Astrocyte (in vitro differentiated cells and primary cell): ENCODE measurements around the gene OSBPL3. TPM values are rescaled to one million over a fixed set of nuclear protein-coding genes. Genes with fewer than 3 reads are reported as not detected.

Experiments
- DNase-seq: peaks from one replicate; pipeline ENCODE4 v3.0.0-alpha.2; 2010; ENCODE audit warnings: low read depth
- FAIRE-seq: peaks from 2 replicates; lab custom pipeline; 2011; peaks lifted over from hg19 to GRCh38; lab: Jason Lieb, UNC
- H2AFZ ChIP-seq: 2 replicates; pipeline ENCODE4 v1.6.0; 2012; ENCODE audit warnings: low read depth, low read length, inconsistent platforms
- H3K27ac ChIP-seq: 2 replicates; pipeline ENCODE4 v1.5.1; 2011; ENCODE audit warnings: low read depth, low read length, inconsistent platforms
- H3K27me3 ChIP-seq: 2 replicates; pipeline ENCODE4 v1.6.0; 2011; ENCODE audit warnings: low read length, inconsistent platforms; ENCODE audit not compliant: insufficient read depth
- H3K36me3 ChIP-seq: 2 replicates; pipeline ENCODE4 v1.5.1; 2011; ENCODE audit warnings: low read length, inconsistent platforms; ENCODE audit not compliant: insufficient read depth
- H3K4me1 ChIP-seq: 2 replicates; pipeline ENCODE4 v1.5.1; 2011; ENCODE audit warnings: low read length, inconsistent platforms; ENCODE audit not compliant: insufficient read depth
- H3K4me2 ChIP-seq: 2 replicates; pipeline ENCODE4 v1.6.0; 2012; ENCODE audit warnings: low read length, inconsistent platforms
- H3K4me3 ChIP-seq: 2 replicates; pipeline ENCODE4 v1.5.1; 2011; ENCODE audit warnings: low read depth, mild to moderate bottlenecking, low read length, inconsistent platforms; ENCODE audit not compliant: insufficient read depth
- H3K79me2 ChIP-seq: 2 replicates; pipeline ENCODE4 v1.6.0; 2012; ENCODE audit warnings: mild to moderate bottlenecking, low read length, inconsistent platforms; ENCODE audit not compliant: insufficient read depth
- H3K9ac ChIP-seq: 2 replicates; pipeline ENCODE4 v1.6.0; 2012; ENCODE audit warnings: mild to moderate bottlenecking, low read length, inconsistent platforms
- H3K9me3 ChIP-seq: 2 replicates; pipeline ENCODE4 v1.5.1; 2012; ENCODE audit warnings: low read depth, mild to moderate bottlenecking, low read length, inconsistent platforms; ENCODE audit not compliant: insufficient read depth
- H4K20me1 ChIP-seq: 2 replicates; pipeline ENCODE4 v1.6.0; 2012; ENCODE audit warnings: low read length, inconsistent platforms; ENCODE audit not compliant: insufficient read depth
- H3K27ac Mint-ChIP-seq: one replicate; pipeline ENCODE4 v1.8.0; 2021; ENCODE audit warnings: mild to moderate bottlenecking, mixed read lengths; ENCODE audit not compliant: unreplicated experiment
- H3K27me3 Mint-ChIP-seq: one replicate; pipeline ENCODE4 v1.8.0; 2021; ENCODE audit warnings: low read depth, mixed read lengths; ENCODE audit not compliant: unreplicated experiment
- H3K36me3 Mint-ChIP-seq: one replicate; pipeline ENCODE4 v1.8.0; 2021; ENCODE audit warnings: low read depth, mixed read lengths; ENCODE audit not compliant: unreplicated experiment
- H3K4me1 Mint-ChIP-seq: one replicate; pipeline ENCODE4 v1.8.0; 2021; ENCODE audit warnings: low read depth, mixed read lengths; ENCODE audit not compliant: unreplicated experiment
- H3K4me3 Mint-ChIP-seq: one replicate; pipeline ENCODE4 v1.8.0; 2021; ENCODE audit warnings: mild to moderate bottlenecking, moderate library complexity, mixed read lengths; ENCODE audit not compliant: unreplicated experiment
- H3K9me3 Mint-ChIP-seq: one replicate; pipeline ENCODE4 v1.8.0; 2021; ENCODE audit warnings: mild to moderate bottlenecking, mixed read lengths; ENCODE audit not compliant: unreplicated experiment
- EZH2 ChIP-seq: IDR thresholded peaks from 2 replicates; pipeline ENCODE4 v1.6.1; 2012; ENCODE audit warnings: mild to moderate bottlenecking, low read length, inconsistent platforms; ENCODE audit not compliant: insufficient read depth
- total RNA-seq: library from RNA; stranded (reverse); gene quantifications from 2 replicates; pipeline ENCODE4 v1.2.1, GENCODE V29; 2021
- TF ChIP-seq, protein P1 (sequence below): IDR thresholded peaks from 2 replicates; pipeline ENCODE4 v1.5.1; 2011; ENCODE audit warnings: low read depth, mild to moderate bottlenecking, inconsistent platforms, low read length, moderate library complexity; ENCODE audit not compliant: insufficient read depth

The OSBPL3 gene
- total RNA-seq, 1 donor from 2014 or later = 62.9 TPM

GRCh38 chr7:24920451-24921361, 59.3 kb downstream of the OSBPL3 start:
- H3K4me3 ChIP-seq = no peak overlapping the region
- H3K9me3 ChIP-seq = no peaks in the 10 kb centered on the region
- H3K79me2 ChIP-seq = peaks cover 97% of the 10 kb centered on the region
- H3K4me2 ChIP-seq = no peak overlapping the region
- Mint-ChIP-seq H3K27me3 (no peaks in the 10 kb centered on the region), H3K4me1 (peaks cover 61% of the 10 kb centered on the region), H3K36me3 (peaks cover 3% of the 10 kb centered on the region), H3K9me3 (no peaks in the 10 kb centered on the region), H3K27ac (no peak overlapping the region), H3K4me3 (no peak overlapping the region)
- no peak overlapping the region for H3K27ac ChIP-seq
- no peaks in the 10 kb centered on the region for H3K27me3 ChIP-seq
- H3K9ac ChIP-seq = no peak overlapping the region
- DNase-seq = no peak
- no peak overlapping the region for H2AFZ ChIP-seq
- peaks cover 30% of the 10 kb centered on the region for H3K4me1 ChIP-seq
- no peaks in the 10 kb centered on the region for H3K36me3 ChIP-seq
- FAIRE-seq = no peak
- H4K20me1 ChIP-seq = peaks cover 15% of the 10 kb centered on the region
- TF ChIP-seq EZH2 = no peak
- TF ChIP-seq, protein P1, sequence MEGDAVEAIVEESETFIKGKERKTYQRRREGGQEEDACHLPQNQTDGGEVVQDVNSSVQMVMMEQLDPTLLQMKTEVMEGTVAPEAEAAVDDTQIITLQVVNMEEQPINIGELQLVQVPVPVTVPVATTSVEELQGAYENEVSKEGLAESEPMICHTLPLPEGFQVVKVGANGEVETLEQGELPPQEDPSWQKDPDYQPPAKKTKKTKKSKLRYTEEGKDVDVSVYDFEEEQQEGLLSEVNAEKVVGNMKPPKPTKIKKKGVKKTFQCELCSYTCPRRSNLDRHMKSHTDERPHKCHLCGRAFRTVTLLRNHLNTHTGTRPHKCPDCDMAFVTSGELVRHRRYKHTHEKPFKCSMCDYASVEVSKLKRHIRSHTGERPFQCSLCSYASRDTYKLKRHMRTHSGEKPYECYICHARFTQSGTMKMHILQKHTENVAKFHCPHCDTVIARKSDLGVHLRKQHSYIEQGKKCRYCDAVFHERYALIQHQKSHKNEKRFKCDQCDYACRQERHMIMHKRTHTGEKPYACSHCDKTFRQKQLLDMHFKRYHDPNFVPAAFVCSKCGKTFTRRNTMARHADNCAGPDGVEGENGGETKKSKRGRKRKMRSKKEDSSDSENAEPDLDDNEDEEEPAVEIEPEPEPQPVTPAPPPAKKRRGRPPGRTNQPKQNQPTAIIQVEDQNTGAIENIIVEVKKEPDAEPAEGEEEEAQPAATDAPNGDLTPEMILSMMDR = no peak

DNA sequence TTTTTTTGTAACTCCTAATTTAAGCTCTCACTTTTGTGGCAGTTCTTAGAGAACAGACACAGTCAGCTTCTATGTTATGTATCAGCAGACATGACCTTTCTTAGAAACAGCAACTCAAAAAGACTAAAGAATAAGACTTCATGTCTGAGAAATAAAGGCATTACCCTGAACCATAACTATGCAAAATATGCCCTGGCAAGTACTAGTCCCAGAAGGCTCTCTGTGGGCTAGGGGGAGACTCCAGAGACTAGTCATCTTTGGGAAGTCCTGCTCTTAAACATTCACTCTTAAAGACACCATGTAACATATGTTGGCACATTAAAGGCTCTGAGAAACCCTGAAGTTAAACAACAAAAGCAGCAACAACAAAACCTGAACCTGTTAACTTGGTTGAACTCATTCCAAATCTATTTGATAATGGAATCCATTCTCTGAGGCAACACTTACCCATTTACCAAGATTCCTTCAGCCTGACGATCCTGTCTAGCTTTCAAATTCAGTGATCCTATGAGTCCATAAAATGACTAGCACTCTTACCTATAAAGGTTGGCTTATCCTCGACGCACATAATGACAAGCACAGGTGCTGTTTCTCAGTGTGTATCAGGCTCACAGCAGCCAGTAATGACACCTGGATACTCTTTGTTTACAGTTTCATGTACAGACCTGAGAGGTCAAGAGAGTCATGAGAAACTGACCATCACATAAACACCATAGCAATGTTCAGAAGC, 62.3 kb downstream of the OSBPL3 start:
- no peak overlapping the region for H3K9ac ChIP-seq
- no peak for TF ChIP-seq EZH2
- TF ChIP-seq, protein P1 = no peak
- H3K4me1 ChIP-seq = peaks cover 30% of the 10 kb centered on the region
- peak overlapping the region; percentile 39 for H3K27ac ChIP-seq
- Mint-ChIP-seq H3K4me1 (peaks cover 44% of the 10 kb centered on the region), H3K27ac (peak overlapping the region; percentile 88), H3K36me3 (peaks cover 5% of the 10 kb centered on the region), H3K27me3 (no peaks in the 10 kb centered on the region), H3K4me3 (no peak overlapping the region), H3K9me3 (no peaks in the 10 kb centered on the region)
- peak; percentile 92 for DNase-seq
- peak; percentile 60 for FAIRE-seq
- no peaks in the 10 kb centered on the region for H3K36me3 ChIP-seq
- no peak overlapping the region for H3K4me3 ChIP-seq
- no peaks in the 10 kb centered on the region for H3K27me3 ChIP-seq
- no peak overlapping the region for H2AFZ ChIP-seq
- no peaks in the 10 kb centered on the region for H3K9me3 ChIP-seq
- H3K79me2 ChIP-seq = peaks cover 96% of the 10 kb centered on the region
- H4K20me1 ChIP-seq = peaks cover 14% of the 10 kb centered on the region
- H3K4me2 ChIP-seq = peak overlapping the region; percentile 31
